ENCODE results near the gene PLEKHG2.

Gene PLEKHG2

GRCh38 chr19:39380521-39381502, 31.7 kb upstream of the PLEKHG2 start:
- H3K9ac ChIP-seq (ENCODE audit: insufficient read length, low read depth) = no peak overlapping the region
- no peak for DNase-seq (ENCODE audit: low read depth, low spot score)
- peaks cover 86% of the 10 kb centered on the region for H3K36me3 ChIP-seq (ENCODE audit: insufficient read depth, insufficient read length, low read length)
- H3K4me1 ChIP-seq (ENCODE audit: insufficient read depth, insufficient read length) = peaks cover 3% of the 10 kb centered on the region
- H3K27me3 ChIP-seq (ENCODE audit: insufficient read depth, insufficient read length) = no peaks in the 10 kb centered on the region
- no peaks in the 10 kb centered on the region for H3K9me3 ChIP-seq (ENCODE audit: insufficient read depth, low read length)
- H3K4me3 ChIP-seq (ENCODE audit: insufficient read length, low read depth) = no peak overlapping the region
- TF ChIP-seq ZNF274 (IDR thresholded peaks at IDR 0.05; ENCODE audit: low read depth, low read length) = no peak
- no peak for TF ChIP-seq SUZ12 (IDR thresholded peaks at IDR 0.05; ENCODE audit: extremely low read depth, insufficient read depth, insufficient read length)
- TF ChIP-seq YY1 (IDR thresholded peaks at IDR 0.05; ENCODE audit: insufficient read depth, insufficient read length) = no peak

- Histone ChIP-seq H3K36me3 (ENCODE audit: insufficient read depth, insufficient read length, low read length) (peaks cover 86% of the 10 kb centered on the region), H3K27me3 (ENCODE audit: insufficient read depth, insufficient read length) (no peaks in the 10 kb centered on the region), H3K4me1 (ENCODE audit: insufficient read depth, insufficient read length) (peaks cover 3% of the 10 kb centered on the region), H3K9me3 (ENCODE audit: insufficient read depth, low read length) (no peaks in the 10 kb centered on the region), H3K9ac (ENCODE audit: insufficient read length, low read depth) (no peak overlapping the region), H3K4me3 (ENCODE audit: insufficient read length, low read depth) (no peak overlapping the region)
- no peak for TF ChIP-seq ZNF274 (IDR thresholded peaks at IDR 0.05; ENCODE audit: low read depth, low read length)
- TF ChIP-seq YY1 (IDR thresholded peaks at IDR 0.05; ENCODE audit: insufficient read depth, insufficient read length) = no peak
- TF ChIP-seq SUZ12 (IDR thresholded peaks at IDR 0.05; ENCODE audit: extremely low read depth, insufficient read depth, insufficient read length) = no peak
- no peak for DNase-seq (ENCODE audit: low read depth, low spot score)
Observed at GRCh38 chr19:39381910-39382611, 30.4 kb upstream of the PLEKHG2 start.

DNA sequence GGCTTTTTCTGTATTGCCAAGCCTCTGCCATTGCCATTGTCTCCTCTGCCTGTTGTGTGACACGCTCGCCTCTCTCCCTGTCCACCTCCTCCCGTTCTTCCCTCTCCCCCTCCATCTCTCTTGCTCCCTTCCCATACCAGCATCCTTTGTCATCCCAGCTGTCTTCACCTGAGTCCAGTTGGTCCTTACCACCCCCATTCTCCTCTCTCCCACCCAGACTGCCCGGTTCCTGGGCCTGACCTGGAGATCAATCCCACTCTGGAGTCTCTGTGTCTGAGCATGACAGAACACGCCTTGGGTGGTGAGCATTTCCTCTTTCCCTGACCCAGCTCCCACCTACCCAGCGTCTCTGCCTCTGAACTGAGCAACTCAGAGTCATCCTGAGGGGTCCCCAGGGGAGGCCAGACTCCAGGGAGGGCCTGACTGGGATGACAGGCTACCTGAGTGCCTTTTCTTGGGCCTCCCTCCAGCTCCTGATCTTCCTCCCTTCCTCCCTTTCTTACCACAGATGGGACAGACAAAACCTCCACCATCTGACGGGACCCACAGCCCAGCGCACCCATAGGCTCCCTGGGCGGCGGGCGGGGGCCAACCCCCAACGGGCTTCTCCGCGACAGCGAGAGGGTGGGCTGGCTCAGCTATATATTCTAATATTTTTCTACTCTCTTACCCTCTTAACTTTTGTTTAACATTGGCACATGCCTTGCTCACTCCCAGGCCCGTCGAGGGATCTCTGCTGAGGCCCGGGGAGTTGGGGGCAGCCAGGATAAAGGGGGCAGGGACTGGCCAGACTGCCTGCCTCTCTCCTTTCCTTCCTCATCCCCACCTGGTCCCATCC, 29.3 kb upstream of the PLEKHG2 start:
- H3K9ac ChIP-seq (ENCODE audit: insufficient read length, low read depth) = no peak overlapping the region
- no peaks in the 10 kb centered on the region for H3K9me3 ChIP-seq (ENCODE audit: insufficient read depth, low read length)
- H3K27me3 ChIP-seq (ENCODE audit: insufficient read depth, insufficient read length) = no peaks in the 10 kb centered on the region
- peaks cover 84% of the 10 kb centered on the region for H3K36me3 ChIP-seq (ENCODE audit: insufficient read depth, insufficient read length, low read length)
- H3K4me3 ChIP-seq (ENCODE audit: insufficient read length, low read depth) = no peak overlapping the region
- TF ChIP-seq SUZ12 (IDR thresholded peaks at IDR 0.05; ENCODE audit: extremely low read depth, insufficient read depth, insufficient read length) = no peak
- no peak for TF ChIP-seq ZNF274 (IDR thresholded peaks at IDR 0.05; ENCODE audit: low read depth, low read length)
- no peak for TF ChIP-seq YY1 (IDR thresholded peaks at IDR 0.05; ENCODE audit: insufficient read depth, insufficient read length)
- H3K4me1 ChIP-seq (ENCODE audit: insufficient read depth, insufficient read length) = peaks cover 3% of the 10 kb centered on the region
- no peak for DNase-seq (ENCODE audit: low read depth, low spot score)

- Histone ChIP-seq H3K4me3 (ENCODE audit: insufficient read length, low read depth) (no peak overlapping the region), H3K4me1 (ENCODE audit: insufficient read depth, insufficient read length) (peaks cover 3% of the 10 kb centered on the region), H3K36me3 (ENCODE audit: insufficient read depth, insufficient read length, low read length) (peaks cover 86% of the 10 kb centered on the region), H3K9ac (ENCODE audit: insufficient read length, low read depth) (no peak overlapping the region), H3K27me3 (ENCODE audit: insufficient read depth, insufficient read length) (no peaks in the 10 kb centered on the region), H3K9me3 (ENCODE audit: insufficient read depth, low read length) (no peaks in the 10 kb centered on the region)
- no peak for DNase-seq (ENCODE audit: low read depth, low spot score)
- TF ChIP-seq ZNF274 (IDR thresholded peaks at IDR 0.05; ENCODE audit: low read depth, low read length) (no peak), YY1 (IDR thresholded peaks at IDR 0.05; ENCODE audit: insufficient read depth, insufficient read length) (no peak), SUZ12 (IDR thresholded peaks at IDR 0.05; ENCODE audit: extremely low read depth, insufficient read depth, insufficient read length) (no peak)
Observed at GRCh38 chr19:39384839-39385568, 27.5 kb upstream of the PLEKHG2 start.

DNA sequence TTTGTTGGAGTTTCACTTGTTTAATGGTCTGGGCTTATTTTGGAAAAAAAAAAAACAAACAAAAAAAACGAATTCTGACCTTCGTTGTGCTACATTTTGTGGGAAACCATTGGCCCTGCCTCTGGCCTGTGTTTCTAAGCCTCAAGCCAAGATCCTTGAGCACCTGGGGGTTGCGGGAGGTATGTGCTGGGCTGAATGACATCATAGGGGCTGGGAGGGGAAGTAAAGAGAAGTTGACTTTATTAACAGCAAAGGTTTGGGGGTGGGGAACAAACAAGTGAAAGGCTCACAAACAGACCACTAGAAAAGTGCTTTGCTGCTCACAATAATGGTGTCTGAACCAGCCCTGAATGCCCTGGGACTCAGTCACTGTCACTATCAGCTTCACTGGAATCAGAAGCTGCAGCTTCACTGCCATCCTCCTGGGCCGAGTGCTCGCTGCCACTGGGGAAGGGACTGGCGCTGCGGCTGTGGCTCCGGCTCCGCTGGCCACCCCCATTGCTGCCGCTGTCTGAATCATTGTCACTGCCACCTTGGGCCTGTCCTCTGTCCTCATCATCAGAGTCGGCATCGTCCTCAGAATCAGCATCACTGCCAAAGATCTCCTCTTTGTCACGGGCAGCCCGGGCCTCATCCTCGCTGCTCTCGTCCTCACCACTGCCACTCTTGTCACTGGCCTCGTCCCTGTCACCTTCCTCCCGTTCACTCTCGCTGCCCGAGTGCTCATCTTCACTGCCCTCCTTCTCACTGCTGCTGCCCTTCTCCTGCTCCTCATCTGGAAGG, 26.6 kb upstream of the PLEKHG2 start:
- H3K9ac ChIP-seq (ENCODE audit: insufficient read length, low read depth) = no peak overlapping the region
- peaks cover 78% of the 10 kb centered on the region for H3K36me3 ChIP-seq (ENCODE audit: insufficient read depth, insufficient read length, low read length)

DNA sequence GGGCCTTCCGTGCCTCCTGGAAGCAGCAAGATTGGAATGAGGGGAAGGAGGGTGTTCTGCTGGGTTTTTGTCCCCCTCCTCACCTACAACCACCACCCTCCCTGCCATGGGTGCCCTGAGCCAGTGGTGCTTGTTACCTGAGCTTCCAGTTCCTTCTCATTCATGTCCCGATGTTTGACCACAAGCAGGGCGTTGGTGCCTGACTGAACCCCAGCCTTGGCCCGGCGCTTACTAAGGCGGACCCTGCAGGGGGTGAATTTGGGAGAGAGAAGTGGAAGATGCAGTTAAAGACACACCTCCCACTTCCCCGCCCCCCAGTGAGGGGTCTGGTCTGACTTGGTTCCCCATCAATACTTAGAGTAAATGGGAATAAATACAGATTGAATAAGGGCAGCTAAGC, 25.9 kb upstream of the PLEKHG2 start:
- H3K4me1 ChIP-seq (ENCODE audit: insufficient read depth, insufficient read length) = peaks cover 3% of the 10 kb centered on the region
- no peak overlapping the region for H3K9ac ChIP-seq (ENCODE audit: insufficient read length, low read depth)
- H3K36me3 ChIP-seq (ENCODE audit: insufficient read depth, insufficient read length, low read length) = peaks cover 71% of the 10 kb centered on the region
- DNase-seq (ENCODE audit: low read depth, low spot score) = no peak
- TF ChIP-seq SUZ12 (IDR thresholded peaks at IDR 0.05; ENCODE audit: extremely low read depth, insufficient read depth, insufficient read length) = no peak
- TF ChIP-seq ZNF274 (IDR thresholded peaks at IDR 0.05; ENCODE audit: low read depth, low read length) = no peak
- no peak for TF ChIP-seq YY1 (IDR thresholded peaks at IDR 0.05; ENCODE audit: insufficient read depth, insufficient read length)
- H3K9me3 ChIP-seq (ENCODE audit: insufficient read depth, low read length) = no peaks in the 10 kb centered on the region
- no peak overlapping the region for H3K4me3 ChIP-seq (ENCODE audit: insufficient read length, low read depth)
- no peaks in the 10 kb centered on the region for H3K27me3 ChIP-seq (ENCODE audit: insufficient read depth, insufficient read length)

More for the DNA sequence above, 26.6 kb upstream of the PLEKHG2 start:
- no peaks in the 10 kb centered on the region for H3K27me3 ChIP-seq (ENCODE audit: insufficient read depth, insufficient read length)
- TF ChIP-seq YY1 (IDR thresholded peaks at IDR 0.05; ENCODE audit: insufficient read depth, insufficient read length) = no peak
- no peak for TF ChIP-seq ZNF274 (IDR thresholded peaks at IDR 0.05; ENCODE audit: low read depth, low read length)
- no peak for TF ChIP-seq SUZ12 (IDR thresholded peaks at IDR 0.05; ENCODE audit: extremely low read depth, insufficient read depth, insufficient read length)
- no peak overlapping the region for H3K4me3 ChIP-seq (ENCODE audit: insufficient read length, low read depth)
- H3K4me1 ChIP-seq (ENCODE audit: insufficient read depth, insufficient read length) = peaks cover 3% of the 10 kb centered on the region
- no peaks in the 10 kb centered on the region for H3K9me3 ChIP-seq (ENCODE audit: insufficient read depth, low read length)
- no peak for DNase-seq (ENCODE audit: low read depth, low spot score)
